HG02759 (cell line): ENCODE measurements around the gene VWA1.
"Not testable (repeated sequence)": the region's sequence is repeated elsewhere in the genome, so short reads cannot be mapped to it uniquely, and the experiment has no call there.

ENCODE experiments used
- ATAC-seq: cut with Tn5 transposase; IDR thresholded peaks from one replicate; pipeline ENCODE4 v1.9.1; 2021; ENCODE audit warnings: mild to moderate bottlenecking, moderate library complexity; ENCODE audit not compliant: unreplicated experiment

VWA1 gene

GRCh38 chr1:1402901-1403392 lies 32.5 kb upstream of the VWA1 start:
- not testable (repeated sequence) for ATAC-seq

- ATAC-seq: no peak
Measured at GRCh38 chr1:1403653-1404052, 31.8 kb upstream of the VWA1 start.

GRCh38 chr1:1406101-1406820 lies 29.2 kb upstream of the VWA1 start:
- ATAC-seq: no peak

GRCh38 chr1:1406821-1407635 lies 28.5 kb upstream of the VWA1 start, which contains the start of gene MRPL20:
TSS of gene MRPL20 (minus strand) at chr1:1407293. CDS start at chr1:1407217, 76 bp downstream.
- peak; percentile 91 for ATAC-seq

- ATAC-seq: peak; percentile 38
Measured at GRCh38 chr1:1407636-1408318, 27.7 kb upstream of the VWA1 start.

- not testable (repeated sequence) for ATAC-seq
Measured at GRCh38 chr1:1410238-1410637, 25.3 kb upstream of the VWA1 start.

- no peak for ATAC-seq
Measured at GRCh38 chr1:1411626-1412025, 23.9 kb upstream of the VWA1 start.

GRCh38 chr1:1412311-1412902 lies 23.1 kb upstream of the VWA1 start:
- not testable (repeated sequence) for ATAC-seq

- ATAC-seq: no peak
Measured at GRCh38 chr1:1415751-1416150, 19.7 kb upstream of the VWA1 start.

- ATAC-seq: not testable (repeated sequence)
Measured at GRCh38 chr1:1417396-1417795, 18.1 kb upstream of the VWA1 start.

GRCh38 chr1:1417825-1418463 lies 17.5 kb upstream of the VWA1 start:
- not testable (repeated sequence) for ATAC-seq

- ATAC-seq: no peak
Measured at GRCh38 chr1:1418464-1419362, 16.8 kb upstream of the VWA1 start.

GRCh38 chr1:1419363-1419812 lies 16.1 kb upstream of the VWA1 start:
- ATAC-seq: no peak

- ATAC-seq: no peak
Measured at GRCh38 chr1:1419813-1420653, 15.5 kb upstream of the VWA1 start.

- ATAC-seq: no peak
Measured at GRCh38 chr1:1420654-1421141, 14.8 kb upstream of the VWA1 start.

GRCh38 chr1:1421147-1421906 lies 14.2 kb upstream of the VWA1 start, which contains the start of gene ANKRD65:
TSS of gene ANKRD65 (minus strand) at chr1:1421276. CDS start at chr1:1421005, 271 bp downstream.
- no peak for ATAC-seq

- ATAC-seq: no peak
Measured at GRCh38 chr1:1421907-1422464, 13.5 kb upstream of the VWA1 start.
